IMR-90 (cell line): ENCODE results near the gene ZSCAN10. TPM values are rescaled to one million over a fixed set of nuclear protein-coding genes. Genes with fewer than 3 reads are reported as not detected.

Experiments used
- polyA plus RNA-seq, 3 experiments: library from polyadenylated mRNA; depleted of rRNA; stranded (reverse); fragments of >200 nt; gene quantifications; 2 replicates each; pipeline ENCODE4 v1.2.3, GENCODE V29; 2012; ENCODE audit warnings: low replicate concordance in 1 of 3
- total RNA-seq: library from RNA; depleted of rRNA; stranded (reverse); fragments of >200 nt; gene quantifications from 2 replicates; pipeline ENCODE4 v1.2.3, GENCODE V29; 2012
- TF ChIP-seq, protein P1 (sequence below): conservative IDR thresholded peaks from 2 replicates; pipeline ENCODE4 v1.5.1; 2012; ENCODE audit warnings: mild to moderate bottlenecking, low read depth, low read length, improper control_type of control experiment

ZSCAN10 gene
- total and polyA plus RNA-seq, 2 of the 4 experiments (the other 2 are of a cell fraction) = not detected

GRCh38 chr16:3059723-3060242 lies 39.3 kb downstream of the ZSCAN10 start (continued):
- TF ChIP-seq, protein P1, sequence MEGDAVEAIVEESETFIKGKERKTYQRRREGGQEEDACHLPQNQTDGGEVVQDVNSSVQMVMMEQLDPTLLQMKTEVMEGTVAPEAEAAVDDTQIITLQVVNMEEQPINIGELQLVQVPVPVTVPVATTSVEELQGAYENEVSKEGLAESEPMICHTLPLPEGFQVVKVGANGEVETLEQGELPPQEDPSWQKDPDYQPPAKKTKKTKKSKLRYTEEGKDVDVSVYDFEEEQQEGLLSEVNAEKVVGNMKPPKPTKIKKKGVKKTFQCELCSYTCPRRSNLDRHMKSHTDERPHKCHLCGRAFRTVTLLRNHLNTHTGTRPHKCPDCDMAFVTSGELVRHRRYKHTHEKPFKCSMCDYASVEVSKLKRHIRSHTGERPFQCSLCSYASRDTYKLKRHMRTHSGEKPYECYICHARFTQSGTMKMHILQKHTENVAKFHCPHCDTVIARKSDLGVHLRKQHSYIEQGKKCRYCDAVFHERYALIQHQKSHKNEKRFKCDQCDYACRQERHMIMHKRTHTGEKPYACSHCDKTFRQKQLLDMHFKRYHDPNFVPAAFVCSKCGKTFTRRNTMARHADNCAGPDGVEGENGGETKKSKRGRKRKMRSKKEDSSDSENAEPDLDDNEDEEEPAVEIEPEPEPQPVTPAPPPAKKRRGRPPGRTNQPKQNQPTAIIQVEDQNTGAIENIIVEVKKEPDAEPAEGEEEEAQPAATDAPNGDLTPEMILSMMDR = no peak
